Endothelial cell of umbilical vein (primary cell): ENCODE results near the gene DLL1. TPM values are rescaled to one million over a fixed set of nuclear protein-coding genes. Genes with fewer than 3 reads are reported as not detected.

Experiments
- BruUV-seq: library from RNA; stranded (reverse); fragments of 400-500 nt; replicated peaks from 2 replicates; lab custom pipeline; 2021; lab: Mats Ljungman, UMichigan
- CTCF ChIA-PET: fragments of 300-600, 350-600 bp; sonication (Branson Sonifier 250); formaldehyde crosslinking; loops from one replicate; lab custom pipeline; 2021; ENCODE audit warnings: antibody characterized with exemption, inconsistent platforms; lab: Charles Lee
- POLR2A ChIA-PET: fragments of 300-600, 350-600 bp; sonication (Branson Sonifier 250); formaldehyde crosslinking; loops from one replicate; lab custom pipeline; 2021; ENCODE audit warnings: antibody characterized with exemption, inconsistent platforms; lab: Charles Lee
- DNase-seq: peaks from one replicate; pipeline ENCODE4 v3.0.0-alpha.2; 2011; ENCODE audit warnings: low read depth, low spot score
- FAIRE-seq: peaks from 2 replicates; lab custom pipeline; 2011; peaks lifted over from hg19 to GRCh38; lab: Jason Lieb, UNC
- H2AFZ ChIP-seq: 2 replicates; pipeline ENCODE4 v1.6.0; 2012; ENCODE audit warnings: low read depth, low read length, control low read depth, inconsistent platforms
- H3K27ac ChIP-seq: 2 replicates; pipeline ENCODE4 v1.5.1; 2011; ENCODE audit warnings: low read depth, mild to moderate bottlenecking, control low read depth, low read length, moderate library complexity; ENCODE audit not compliant: insufficient read depth
- H3K27me3 ChIP-seq, 2 experiments: 2 replicates each; pipeline versions ENCODE4 v1.6.0 to v1.6.1; 2011; ENCODE audit warnings: low read length in 2 of 2, mixed read lengths in 1 of 2; ENCODE audit not compliant: control insufficient read depth in 2 of 2, insufficient read depth in 2 of 2
- H3K36me3 ChIP-seq, 2 experiments: 2 replicates in 1 of 2; 3 replicates in 1 of 2; pipeline ENCODE4 v1.5.1; 2011; ENCODE audit warnings: low read length in 2 of 2, mild to moderate bottlenecking in 1 of 2, moderate library complexity in 1 of 2; ENCODE audit not compliant: control insufficient read depth in 2 of 2, insufficient read depth in 2 of 2; ENCODE audit errors: extremely low read depth in 1 of 2
- H3K4me1 ChIP-seq: 3 replicates; pipeline ENCODE4 v1.5.1; 2011; ENCODE audit warnings: mild to moderate bottlenecking, low read length; ENCODE audit not compliant: control insufficient read depth, insufficient read depth; ENCODE audit errors: extremely low read depth
- H3K4me2 ChIP-seq: 2 replicates; pipeline ENCODE4 v1.6.1; 2011; ENCODE audit warnings: low read length, control low read depth, mixed read lengths; ENCODE audit not compliant: insufficient read depth
- H3K4me3 ChIP-seq, 3 experiments: fragments of 200-600 bp in 1 of 3; sonication (generic), shearing (Covaris generic) in 1 of 3; replicated peaks in 1 of 3; 2 replicates each; pipeline ENCODE4 v1.5.1; 2011 to 2016; ENCODE audit warnings: control low read depth in 3 of 3, low read length in 3 of 3, mild to moderate bottlenecking in 2 of 3, inconsistent platforms in 1 of 3, low read depth in 1 of 3, moderate library complexity in 1 of 3; ENCODE audit not compliant: insufficient read depth in 1 of 3
- H3K79me2 ChIP-seq: 2 replicates; pipeline ENCODE4 v1.6.0; 2012; ENCODE audit warnings: low read length, inconsistent platforms; ENCODE audit not compliant: control insufficient read depth, insufficient read depth
- H3K9ac ChIP-seq: replicated peaks from 2 replicates; pipeline ENCODE3; 2011; ENCODE audit warnings: low read length, control low read depth; ENCODE audit not compliant: insufficient read depth; ENCODE audit errors: extremely low read depth
- H3K9me1 ChIP-seq: replicated peaks from 3 replicates; pipeline ENCODE4 v1.6.0; 2011; ENCODE audit warnings: mild to moderate bottlenecking, low read length; ENCODE audit not compliant: control insufficient read depth, insufficient read depth; ENCODE audit errors: extremely low read depth
- H3K9me3 ChIP-seq: replicated peaks from 2 replicates; pipeline ENCODE4 v1.5.1; 2012; ENCODE audit warnings: low read length, inconsistent platforms; ENCODE audit not compliant: control insufficient read depth, insufficient read depth
- H4K20me1 ChIP-seq: replicated peaks from 2 replicates; pipeline ENCODE3; 2011; ENCODE audit warnings: mild to moderate bottlenecking, low read length; ENCODE audit not compliant: control insufficient read depth, insufficient read depth; ENCODE audit errors: extremely low read depth
- EZH2 ChIP-seq: IDR thresholded peaks from 2 replicates; pipeline ENCODE4 v1.6.1; 2012; ENCODE audit warnings: borderline replicate concordance, low read depth, mild to moderate bottlenecking, moderate library complexity, low read length, inconsistent platforms; ENCODE audit not compliant: severe bottlenecking
- FOS ChIP-seq: IDR thresholded peaks from 2 replicates; pipeline ENCODE4 v1.6.1; 2011; ENCODE audit warnings: mild to moderate bottlenecking, low read length, moderate library complexity, borderline replicate concordance; ENCODE audit not compliant: insufficient read depth
- GATA2 ChIP-seq: IDR thresholded peaks from 2 replicates; pipeline ENCODE4 v1.7.0; 2011; ENCODE audit warnings: low read depth, mild to moderate bottlenecking, moderate library complexity, mixed read lengths, low read length; ENCODE audit not compliant: insufficient read length, insufficient read depth
- JUN ChIP-seq: IDR thresholded peaks from 2 replicates; pipeline ENCODE4 v1.6.1; 2011; ENCODE audit warnings: borderline replicate concordance, low read depth; ENCODE audit not compliant: insufficient read length, insufficient read depth
- MAX ChIP-seq: IDR thresholded peaks from 2 replicates; pipeline ENCODE4 v1.6.1; 2011; ENCODE audit not compliant: insufficient read depth, insufficient read length
- MYC ChIP-seq: IDR thresholded peaks from one replicate; pipeline ENCODE4 v1.6.1; 2011; ENCODE audit warnings: mild to moderate bottlenecking, low read depth, low read length
- POLR2A ChIP-seq: IDR thresholded peaks from 2 replicates; pipeline ENCODE4 v1.6.1; 2012; ENCODE audit warnings: low read depth, mild to moderate bottlenecking, control low read depth, low read length
- POLR2AphosphoS5 ChIP-seq: IDR thresholded peaks from 2 replicates; pipeline ENCODE4 v1.6.1; 2012; ENCODE audit warnings: low read depth, mild to moderate bottlenecking, control low read depth, low read length, moderate library complexity; ENCODE audit not compliant: insufficient read depth
- dilution Hi-C: fragments of 300-500 bp; cut with MboI; formaldehyde crosslinking; loops from one replicate; pipeline ENCODE4 v1.15.0; 2019; ENCODE audit warnings: low sequenced_read_pairs; ENCODE audit not compliant: extremely low pct_ligation_motif_present
- intact Hi-C: fragments of 100-400 bp; cut with micrococcal nuclease; formaldehyde crosslinking; loops from one replicate; pipeline ENCODE4 v1.10.0; 2022
- microRNA-seq: library from miRNA; unstranded; fragments of <30 nt; microRNA quantifications from one replicate; pipeline ENCODE4 v1.2.0, GENCODE V29; 2021; ENCODE audit warnings: borderline number of aligned reads, borderline replicate concordance
- polyA plus RNA-seq, 4 experiments: library from polyadenylated mRNA; depleted of rRNA in 3 of 4; stranded (reverse) in 3 of 4; unstranded in 1 of 4; fragments of >200 nt; gene quantifications; 2 replicates each; pipeline versions ENCODE4 v1.2.1 to v1.2.3, GENCODE V29; 2011 to 2012; ENCODE audit warnings: missing spikeins in 1 of 4
- small RNA-seq: library from RNA; depleted of rRNA; stranded (forward); fragments of <200 nt; gene quantifications from one replicate; pipeline ENCODE3, GENCODE V24; 2012; ENCODE audit warnings: low replicate concordance, low read depth; ENCODE audit not compliant: insufficient read depth, insufficient read length
- total RNA-seq: library from RNA; stranded (reverse); gene quantifications from 2 replicates; pipeline ENCODE4 v1.2.3, GENCODE V29; 2021
- TF ChIP-seq, protein P1 (sequence below), 2 donors: IDR thresholded peaks; 1 replicate in 1 of 2; 2 replicates in 1 of 2; pipeline ENCODE4 v1.5.1; 2011; ENCODE audit warnings: low read length in 2 of 2, mild to moderate bottlenecking in 2 of 2, moderate library complexity in 2 of 2, control low read depth in 1 of 2, inconsistent platforms in 1 of 2, low read depth in 1 of 2; ENCODE audit not compliant: insufficient read depth in 1 of 2; ENCODE audit errors: extremely low read depth in 1 of 2

DLL1 gene
- total and polyA plus RNA-seq, 2 donors (not counting 3 experiments of a cell fraction or from before 2014, with no cell fraction given) = 1.4 to 2.3 TPM

GRCh38 chr6:170233286-170234205, 57.3 kb downstream of the DLL1 start:
- TF ChIP-seq JUN = no peak
- TF ChIP-seq POLR2AphosphoS5 = no peak
- TF ChIP-seq MAX = no peak
- TF ChIP-seq GATA2 = no peak
- TF ChIP-seq POLR2A = no peak
- no peak for TF ChIP-seq EZH2
- no peak for TF ChIP-seq MYC
- TF ChIP-seq FOS = no peak
- TF ChIP-seq, protein P1, sequence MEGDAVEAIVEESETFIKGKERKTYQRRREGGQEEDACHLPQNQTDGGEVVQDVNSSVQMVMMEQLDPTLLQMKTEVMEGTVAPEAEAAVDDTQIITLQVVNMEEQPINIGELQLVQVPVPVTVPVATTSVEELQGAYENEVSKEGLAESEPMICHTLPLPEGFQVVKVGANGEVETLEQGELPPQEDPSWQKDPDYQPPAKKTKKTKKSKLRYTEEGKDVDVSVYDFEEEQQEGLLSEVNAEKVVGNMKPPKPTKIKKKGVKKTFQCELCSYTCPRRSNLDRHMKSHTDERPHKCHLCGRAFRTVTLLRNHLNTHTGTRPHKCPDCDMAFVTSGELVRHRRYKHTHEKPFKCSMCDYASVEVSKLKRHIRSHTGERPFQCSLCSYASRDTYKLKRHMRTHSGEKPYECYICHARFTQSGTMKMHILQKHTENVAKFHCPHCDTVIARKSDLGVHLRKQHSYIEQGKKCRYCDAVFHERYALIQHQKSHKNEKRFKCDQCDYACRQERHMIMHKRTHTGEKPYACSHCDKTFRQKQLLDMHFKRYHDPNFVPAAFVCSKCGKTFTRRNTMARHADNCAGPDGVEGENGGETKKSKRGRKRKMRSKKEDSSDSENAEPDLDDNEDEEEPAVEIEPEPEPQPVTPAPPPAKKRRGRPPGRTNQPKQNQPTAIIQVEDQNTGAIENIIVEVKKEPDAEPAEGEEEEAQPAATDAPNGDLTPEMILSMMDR (IDR thresholded peaks at IDR 0.05; ENCODE audit: extremely low read depth in 1 of 2, insufficient read depth in 1 of 2, low read depth in 1 of 2, low read length in 2 of 2) = no peak
- no peak overlapping the region for H2AFZ ChIP-seq
- no TSS peak for BruUV-seq
- H3K9me1 ChIP-seq = no peaks in the 10 kb centered on the region
- no peaks in the 10 kb centered on the region for H3K9me3 ChIP-seq
- peaks cover 0 to 1% of the 10 kb centered on the region in 2 experiments for H3K27me3 ChIP-seq
- POLR2A ChIA-PET = no interaction called here
- no peak for FAIRE-seq
- H3K36me3 ChIP-seq = no peaks in the 10 kb centered on the region
- no peak overlapping the region for H3K27ac ChIP-seq
- no peaks in the 10 kb centered on the region for H4K20me1 ChIP-seq
- H3K4me1 ChIP-seq = no peaks in the 10 kb centered on the region
- H3K4me3 ChIP-seq = no peak overlapping the region
- no peak for DNase-seq
- no peaks in the 10 kb centered on the region for H3K79me2 ChIP-seq
- CTCF ChIA-PET = interaction anchor here (1.2 kb wide), 1 partner anchor 283 kb away, joined by 3 read pairs; no protein-coding TSS in a partner anchor
- no peak overlapping the region for H3K9ac ChIP-seq
- H3K4me2 ChIP-seq = no peak overlapping the region
- dilution Hi-C loops (no loop called here), intact Hi-C loops (no loop called here)

Small RNA genes lying within 50 kb of the gene (microRNA-seq; reads per million reads assigned to microRNA genes)
- gene MIR4644 = not detected

Small RNA genes lying within 50 kb of the gene (small RNA-seq; reads per million reads assigned to genes)
- not detected for gene MIR4644

Other genes starting within 250 kb of the DLL1 start
- 28.1 and 28.2 TPM in 2 replicates for gene FAM120B, start 15.7 kb upstream of the DLL1 start, total RNA-seq
- gene FAM120B, start 15.7 kb upstream of the DLL1 start, polyA plus RNA-seq = 9.9 and 10.8 TPM in 2 replicates